Gastrocnemius medialis (tissue), 4 donors: ENCODE data around the gene SMG6.

Experiments
- POLR2A ChIP-seq, 2 donors: fragments of 450-650 bp; IDR thresholded peaks; one replicate each; pipeline ENCODE4 v1.6.1; 2017; ENCODE audit warnings: antibody characterized with exemption in 2 of 2, mild to moderate bottlenecking in 2 of 2, moderate library complexity in 2 of 2
- TF ChIP-seq, protein P1 (sequence below), 5 experiments: fragments of 450-650 bp in 3 of 5; fragments of 200-600 bp in 2 of 5; sonication (generic) in 2 of 5; IDR thresholded peaks in 4 of 5; conservative IDR thresholded peaks in 1 of 5; 1 replicate in 4 of 5; 2 replicates in 1 of 5; pipeline ENCODE4 v1.5.1; 2016 to 2019; ENCODE audit warnings: antibody characterized with exemption in 5 of 5, mild to moderate bottlenecking in 3 of 5, moderate library complexity in 3 of 5

DNA sequence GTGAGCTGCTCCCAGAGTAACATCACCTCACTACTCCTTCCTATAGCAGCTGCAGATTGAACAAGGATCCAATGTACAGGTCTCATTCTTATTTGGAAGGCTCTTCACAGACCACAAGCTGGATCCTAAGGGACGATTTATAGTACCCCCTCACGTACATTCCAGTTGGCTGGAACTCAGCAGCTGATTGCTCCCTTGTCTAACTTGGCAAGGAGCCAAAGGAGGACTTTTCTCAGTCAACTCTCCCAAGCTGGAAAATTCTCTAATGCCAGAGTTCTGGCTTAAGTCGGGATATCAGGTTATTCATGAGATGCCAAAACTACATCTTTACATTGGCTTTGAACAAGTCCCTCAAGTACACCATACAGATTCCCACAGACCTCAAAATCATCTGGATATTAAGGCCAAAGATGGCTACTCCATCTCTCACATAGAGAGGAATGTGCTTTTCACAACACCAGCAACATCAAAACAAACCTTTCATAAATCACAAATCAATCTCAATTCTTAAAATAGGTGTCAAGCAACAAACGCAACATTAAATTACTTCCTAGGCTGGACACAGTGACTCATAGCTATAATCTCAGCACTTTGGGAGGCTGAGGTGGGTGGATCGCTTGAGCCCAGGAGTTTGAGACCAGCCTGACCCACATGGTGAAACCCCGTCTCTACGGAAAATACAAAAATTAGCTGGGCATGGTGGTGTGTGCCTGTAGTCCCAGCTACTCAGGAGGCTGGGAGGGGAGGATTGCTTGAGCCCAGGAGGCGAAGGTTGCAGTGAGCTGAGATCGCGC lies 39.3 kb downstream of the SMG6 start:
- TF ChIP-seq, protein P1, sequence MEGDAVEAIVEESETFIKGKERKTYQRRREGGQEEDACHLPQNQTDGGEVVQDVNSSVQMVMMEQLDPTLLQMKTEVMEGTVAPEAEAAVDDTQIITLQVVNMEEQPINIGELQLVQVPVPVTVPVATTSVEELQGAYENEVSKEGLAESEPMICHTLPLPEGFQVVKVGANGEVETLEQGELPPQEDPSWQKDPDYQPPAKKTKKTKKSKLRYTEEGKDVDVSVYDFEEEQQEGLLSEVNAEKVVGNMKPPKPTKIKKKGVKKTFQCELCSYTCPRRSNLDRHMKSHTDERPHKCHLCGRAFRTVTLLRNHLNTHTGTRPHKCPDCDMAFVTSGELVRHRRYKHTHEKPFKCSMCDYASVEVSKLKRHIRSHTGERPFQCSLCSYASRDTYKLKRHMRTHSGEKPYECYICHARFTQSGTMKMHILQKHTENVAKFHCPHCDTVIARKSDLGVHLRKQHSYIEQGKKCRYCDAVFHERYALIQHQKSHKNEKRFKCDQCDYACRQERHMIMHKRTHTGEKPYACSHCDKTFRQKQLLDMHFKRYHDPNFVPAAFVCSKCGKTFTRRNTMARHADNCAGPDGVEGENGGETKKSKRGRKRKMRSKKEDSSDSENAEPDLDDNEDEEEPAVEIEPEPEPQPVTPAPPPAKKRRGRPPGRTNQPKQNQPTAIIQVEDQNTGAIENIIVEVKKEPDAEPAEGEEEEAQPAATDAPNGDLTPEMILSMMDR (IDR thresholded peaks at IDR 0.05 in 4 of 5, conservative IDR thresholded peaks at IDR 0.05 in 1 of 5): no peak
- no peak for TF ChIP-seq POLR2A (IDR thresholded peaks at IDR 0.05)
